ENCODE measurements around the gene GOLGA8N. TPM values are rescaled to one million over a fixed set of nuclear protein-coding genes. Genes with fewer than 3 reads are reported as not detected.
"Not testable (repeated sequence)": the region's sequence is repeated elsewhere in the genome, so short reads cannot be mapped to it uniquely, and the experiment has no call there.

Gene GOLGA8N
- 3.4 TPM for polyA plus RNA-seq (2013, experiment 1 of 2; ENCODE audit: insufficient read length)
- 5.0 TPM for polyA plus RNA-seq (2013, experiment 2 of 2; ENCODE audit: insufficient read length)

DNA sequence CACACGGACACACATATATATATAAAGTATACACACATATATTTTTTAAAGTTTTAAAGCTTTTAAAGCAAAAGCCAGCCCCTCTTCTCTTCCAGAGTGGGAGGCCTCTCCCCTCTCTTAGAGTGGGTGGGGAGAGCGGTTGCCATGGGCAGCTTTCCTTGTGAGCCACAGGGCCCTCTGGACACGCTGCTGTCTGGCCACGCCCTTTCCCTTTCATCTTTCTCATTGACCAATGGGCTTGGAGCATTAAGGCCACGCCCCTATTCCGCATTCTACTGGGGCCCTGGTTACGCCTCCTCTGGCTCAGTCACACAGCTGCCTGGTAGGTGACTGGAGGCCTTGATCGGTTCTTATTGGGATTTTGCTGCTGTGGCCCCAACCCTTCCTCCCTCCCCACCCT, at the start of gene GOLGA8N:
Gene GOLGA8N (plus strand): TSS at position 306 of the 400 bp plus-strand sequence.
- not testable (repeated sequence) for DNase-seq

DNA sequence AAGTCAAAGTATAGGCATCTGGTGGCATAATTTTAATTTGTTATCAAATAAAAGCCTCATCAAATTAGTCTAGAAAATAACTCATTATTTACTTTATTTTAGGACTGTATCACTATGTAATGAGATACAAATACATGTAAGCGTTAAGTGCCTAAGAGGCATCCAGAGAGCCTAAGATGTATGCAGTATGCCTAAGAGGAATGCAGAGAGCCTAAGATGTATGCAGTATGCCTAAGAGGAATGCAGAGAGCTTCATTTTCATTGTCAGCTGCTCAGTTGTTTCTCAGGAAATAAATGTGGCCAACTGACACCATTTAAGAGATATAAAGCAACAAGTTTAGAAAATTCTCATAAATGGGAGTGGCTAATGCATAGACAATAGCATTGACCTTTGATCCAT, 49.8 kb upstream of the GOLGA8N start:
- not testable (repeated sequence) for DNase-seq

DNA sequence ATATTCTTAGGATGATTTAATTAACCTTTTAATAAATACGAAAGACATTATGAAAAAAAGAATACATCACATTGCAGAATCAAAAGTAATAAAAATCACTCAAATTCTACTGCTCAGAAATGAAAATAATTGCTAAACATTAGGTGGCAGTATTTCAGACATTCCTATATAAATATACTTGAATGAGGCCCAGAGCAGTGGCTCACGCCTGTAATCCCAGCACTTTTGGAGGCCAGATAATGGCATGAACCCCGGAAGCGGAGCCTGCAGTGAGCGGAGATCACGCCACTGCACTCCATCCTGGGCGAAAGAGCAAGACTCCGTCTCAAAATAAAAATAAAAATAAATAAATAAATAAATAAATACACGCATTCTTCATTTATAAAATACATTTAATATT, 48.1 kb upstream of the GOLGA8N start:
- not testable (repeated sequence) for DNase-seq

DNA sequence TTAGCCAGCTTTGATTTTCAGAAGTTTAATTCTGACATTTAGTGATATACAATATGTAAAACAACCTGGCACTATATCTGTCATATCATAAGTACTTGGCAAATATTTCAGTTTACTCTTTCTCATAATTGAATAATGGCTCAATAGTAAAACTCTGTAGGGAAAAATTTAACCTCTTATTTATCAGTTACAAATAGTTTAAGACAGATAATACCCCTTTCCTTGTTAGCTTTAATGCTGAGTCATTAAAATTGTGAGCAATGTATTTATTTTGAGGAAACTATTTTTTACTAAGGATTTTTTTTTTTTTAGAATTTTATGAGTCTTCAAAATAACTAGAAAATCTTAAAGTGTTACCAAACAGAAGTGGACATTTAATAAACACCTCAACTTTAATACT, 38.7 kb upstream of the GOLGA8N start:
- DNase-seq, result peak; percentile 0

DNA sequence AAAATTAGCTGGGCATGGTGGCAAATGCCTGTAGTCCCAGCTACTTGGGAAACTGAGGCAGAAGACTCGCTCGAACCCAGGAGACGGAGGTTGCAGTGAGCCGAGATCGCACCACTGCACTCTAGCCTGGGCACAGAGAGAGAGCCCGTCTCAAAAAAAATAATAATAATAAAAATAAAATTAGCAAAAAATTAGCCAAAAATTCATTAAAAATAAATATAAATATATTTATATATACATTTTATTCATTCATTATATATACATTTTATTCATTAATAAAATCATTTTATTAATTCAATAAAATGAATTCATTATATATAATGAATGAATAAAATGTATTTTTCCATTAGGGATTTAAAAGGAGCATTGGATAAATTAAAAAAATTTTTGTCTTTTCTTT, 31.1 kb upstream of the GOLGA8N start:
- not testable (repeated sequence) for DNase-seq

DNA sequence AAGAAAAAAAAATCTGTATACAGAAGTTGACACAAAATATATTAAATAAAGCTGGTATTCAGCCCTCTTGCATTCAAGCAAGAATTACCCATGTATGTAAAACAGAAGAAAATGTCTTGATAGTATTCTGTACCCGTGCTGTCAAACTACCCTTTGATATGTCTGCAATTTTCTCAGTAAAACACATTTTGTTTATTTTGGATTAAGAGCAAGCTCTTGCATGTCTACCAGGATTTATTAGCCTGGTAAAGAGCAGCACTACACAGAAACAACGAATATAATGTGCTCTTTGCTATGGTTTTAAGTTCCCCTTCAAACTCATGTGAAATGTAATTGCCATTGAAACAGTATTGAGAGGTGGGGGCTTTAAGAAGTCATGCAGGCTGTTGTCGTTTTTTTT, 24.3 kb upstream of the GOLGA8N start:
- not testable (repeated sequence) for DNase-seq

DNA sequence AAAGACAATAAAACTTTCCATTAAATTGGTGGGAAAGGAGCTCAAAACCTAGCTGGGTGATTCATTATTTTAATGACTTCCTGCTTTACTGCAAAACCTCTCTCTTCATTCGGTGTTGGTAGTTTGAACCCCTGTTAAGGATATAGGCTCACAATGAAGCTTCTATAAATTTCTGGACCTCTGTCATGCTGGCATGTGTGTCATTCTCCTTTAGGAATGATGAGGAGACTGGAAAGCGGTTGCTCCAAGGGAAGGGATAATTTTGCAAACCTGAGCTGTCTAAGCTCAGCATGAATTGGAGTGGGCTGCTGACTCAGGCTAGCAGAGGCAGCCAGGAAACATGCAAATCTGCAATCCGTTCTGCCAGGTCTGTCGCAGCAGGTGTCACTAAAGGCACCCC, 14.8 kb upstream of the GOLGA8N start:
- not testable (repeated sequence) for DNase-seq

DNA sequence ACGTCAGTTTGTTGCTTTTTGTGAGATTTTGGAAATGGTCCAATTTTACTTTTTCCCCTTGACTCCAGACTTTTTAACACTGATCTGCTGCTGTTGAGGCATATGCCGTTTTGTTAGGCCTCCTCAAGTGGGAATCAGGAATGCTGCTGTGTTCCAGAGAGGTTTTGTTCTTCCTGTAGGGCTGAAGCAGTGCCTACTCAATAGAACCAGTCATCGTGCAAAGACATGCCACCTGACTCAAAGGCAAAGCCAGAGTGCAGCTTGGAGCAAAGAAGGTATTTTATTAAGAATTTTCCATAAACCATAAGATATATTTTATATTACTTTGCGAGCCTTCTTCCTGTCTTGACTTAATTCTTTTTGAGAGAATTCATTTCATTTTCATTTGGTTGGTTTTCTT, 7.4 kb upstream of the GOLGA8N start:
- DNase-seq, result not testable (repeated sequence)

DNA sequence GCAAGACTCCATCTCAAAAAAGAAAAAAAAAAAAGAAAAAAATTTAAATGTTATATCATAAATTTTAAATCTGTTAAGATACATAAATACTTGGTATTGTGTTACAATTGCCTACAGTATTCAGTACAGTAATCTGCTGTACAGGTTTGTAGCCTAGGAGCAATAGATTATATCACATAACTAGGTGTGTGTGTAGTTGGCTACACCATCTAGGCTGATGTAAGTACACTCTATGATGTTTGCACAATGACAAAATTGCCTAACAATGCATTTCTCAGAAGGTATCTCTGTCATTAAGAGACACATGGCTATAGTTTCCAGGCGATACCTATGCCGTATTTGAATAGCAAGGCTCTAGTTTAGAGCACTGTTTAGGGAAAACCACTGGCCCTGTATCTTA, 16.3 kb downstream of the GOLGA8N start:
- not testable (repeated sequence) for DNase-seq

DNA sequence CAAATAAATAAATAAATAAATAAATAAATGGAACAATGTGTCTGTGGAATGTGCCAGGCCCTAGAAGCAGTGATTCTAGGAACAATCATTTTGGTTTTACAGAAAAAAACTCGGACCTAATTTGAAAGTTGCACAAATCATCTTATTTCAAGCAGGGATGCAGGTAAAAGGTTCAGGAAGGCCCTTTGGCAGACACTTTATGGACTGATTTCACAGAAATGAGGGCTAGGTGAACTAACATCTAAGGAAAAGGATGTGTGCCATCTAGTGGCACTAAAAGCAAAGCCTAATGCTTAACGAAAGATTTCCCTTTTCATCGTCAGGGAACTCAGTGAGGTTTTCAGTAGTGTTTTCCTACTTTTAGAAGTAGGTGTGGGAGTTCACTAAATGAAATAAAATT, 17.5 kb downstream of the GOLGA8N start:
- peak; percentile 44 for DNase-seq

DNA sequence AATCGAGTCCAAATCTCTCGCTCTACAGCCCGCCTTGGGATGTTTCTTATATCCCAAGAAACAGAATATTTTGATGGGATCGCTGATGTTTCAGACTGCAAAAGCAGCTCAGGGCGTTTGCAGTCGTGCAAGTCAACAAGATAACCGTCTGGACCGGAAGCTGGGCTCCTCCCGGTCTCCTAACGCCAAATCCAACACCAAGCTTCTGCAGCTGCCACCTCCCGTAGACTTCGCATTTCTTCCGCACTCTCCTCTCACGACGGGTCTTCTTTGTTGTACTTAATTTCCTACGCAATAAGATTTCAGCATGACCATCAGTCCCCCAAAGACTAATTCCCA, 21.4 kb downstream of the GOLGA8N start:
- not testable (repeated sequence) for DNase-seq

DNA sequence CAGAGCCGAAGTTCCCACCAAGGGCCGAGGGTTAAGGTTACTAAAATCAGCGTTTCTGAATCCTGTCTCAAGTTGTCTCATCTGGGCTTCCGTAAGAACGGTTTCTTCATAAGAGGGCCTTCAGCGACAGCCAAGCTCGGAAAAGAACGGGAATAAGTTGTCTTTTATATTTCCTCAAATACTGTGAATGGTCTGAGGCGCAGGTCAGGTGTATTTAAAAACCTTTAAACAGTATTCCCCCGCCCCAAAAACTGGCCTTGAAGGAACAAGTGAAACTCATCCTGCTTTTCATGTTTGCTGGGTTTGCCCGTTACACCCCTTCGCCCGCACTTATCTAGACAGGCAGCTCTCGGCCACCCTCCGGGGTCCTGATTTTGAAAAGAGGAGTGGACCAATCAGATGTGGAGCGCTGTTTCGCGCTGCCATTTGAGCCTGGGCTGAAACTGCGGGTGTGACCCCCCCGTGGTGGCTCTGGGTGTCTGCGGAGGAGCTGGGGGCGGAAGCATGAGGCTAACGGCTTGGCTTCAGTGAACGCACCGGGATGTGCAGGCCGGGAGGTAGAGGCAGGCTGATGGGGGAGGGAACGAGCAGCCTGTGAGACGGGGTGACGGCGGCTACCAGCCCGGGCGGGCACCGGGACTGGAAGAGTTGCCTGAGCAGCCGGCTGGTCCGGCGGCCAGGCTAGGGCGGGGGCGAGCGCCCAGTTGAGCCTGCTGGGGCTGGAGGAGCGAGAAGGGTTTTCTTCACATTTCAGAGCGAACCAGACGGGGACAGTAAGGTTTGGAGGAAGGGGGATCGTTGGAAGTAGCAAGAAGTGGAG, 22.0 kb downstream of the GOLGA8N start, which contains the start of gene ARHGAP11A:
Gene ARHGAP11A (plus strand): TSS at position 454 of the 820 bp plus-strand sequence. CDS start 708 bp downstream, outside the sequence.
- peak; percentile 91 for DNase-seq

DNA sequence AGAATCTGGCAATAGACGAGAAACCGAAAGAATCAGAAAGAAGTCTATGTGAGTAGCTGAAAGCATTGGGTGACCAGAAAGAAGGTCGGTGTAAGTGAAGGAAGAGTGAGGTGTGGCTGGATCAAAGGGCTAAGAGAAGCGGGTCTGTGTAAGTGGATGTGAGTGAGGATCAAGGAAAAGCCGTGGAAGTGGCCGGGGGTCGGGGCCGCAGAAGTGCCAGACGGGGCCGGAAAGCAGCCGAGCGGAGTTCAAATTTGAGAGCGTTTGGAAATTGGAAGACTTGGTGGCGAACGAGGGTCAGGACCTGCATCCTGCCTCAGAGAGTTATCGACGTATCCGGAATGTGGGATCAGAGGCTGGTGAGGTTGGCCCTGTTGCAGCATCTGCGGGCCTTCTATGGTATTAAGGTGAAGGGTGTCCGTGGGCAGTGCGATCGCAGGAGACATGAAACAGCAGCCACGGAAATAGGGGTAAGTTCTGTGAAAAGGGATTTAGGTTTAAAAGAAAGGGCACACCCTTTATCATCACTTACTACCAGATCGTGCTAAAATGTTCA, 22.7 kb downstream of the GOLGA8N start:
- DNase-seq, result not testable (repeated sequence)

DNA sequence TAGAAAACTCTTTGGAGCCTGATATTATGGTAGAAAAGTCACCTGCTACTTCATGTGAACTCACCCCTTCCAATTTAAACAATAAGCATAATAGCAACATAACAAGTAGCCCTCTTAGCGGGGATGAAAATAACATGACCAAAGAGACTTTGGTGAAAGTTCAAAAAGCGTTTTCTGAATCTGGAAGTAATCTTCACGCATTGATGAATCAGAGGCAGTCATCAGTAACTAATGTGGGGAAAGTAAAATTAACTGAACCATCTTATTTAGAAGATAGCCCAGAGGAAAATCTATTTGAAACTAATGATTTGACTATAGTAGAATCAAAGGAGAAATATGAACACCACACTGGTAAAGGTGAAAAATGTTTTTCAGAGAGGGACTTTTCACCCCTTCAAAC, 43.2 kb downstream of the GOLGA8N start:
- no peak for DNase-seq

DNA sequence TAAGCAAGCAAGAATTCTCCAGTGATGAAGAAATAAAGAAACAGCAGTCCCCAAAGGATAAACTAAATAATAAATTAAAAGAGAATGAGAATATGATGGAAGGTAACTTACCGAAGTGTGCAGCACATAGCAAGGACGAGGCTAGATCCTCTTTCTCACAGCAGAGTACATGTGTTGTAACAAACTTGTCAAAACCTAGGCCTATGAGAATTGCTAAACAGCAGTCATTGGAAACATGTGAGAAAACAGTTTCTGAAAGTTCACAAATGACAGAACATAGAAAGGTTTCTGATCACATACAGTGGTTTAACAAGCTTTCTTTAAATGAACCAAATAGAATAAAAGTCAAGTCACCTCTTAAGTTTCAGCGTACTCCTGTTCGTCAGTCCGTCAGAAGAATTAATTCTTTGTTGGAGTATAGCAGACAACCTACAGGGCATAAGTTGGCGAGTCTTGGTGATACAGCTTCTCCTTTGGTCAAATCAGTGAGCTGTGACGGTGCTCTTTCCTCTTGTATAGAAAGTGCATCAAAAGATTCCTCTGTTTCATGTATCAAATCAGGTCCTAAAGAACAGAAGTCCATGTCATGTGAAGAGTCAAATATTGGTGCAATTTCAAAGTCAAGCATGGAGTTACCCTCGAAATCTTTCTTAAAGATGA, 43.8 kb downstream of the GOLGA8N start:
- no peak for DNase-seq

DNA sequence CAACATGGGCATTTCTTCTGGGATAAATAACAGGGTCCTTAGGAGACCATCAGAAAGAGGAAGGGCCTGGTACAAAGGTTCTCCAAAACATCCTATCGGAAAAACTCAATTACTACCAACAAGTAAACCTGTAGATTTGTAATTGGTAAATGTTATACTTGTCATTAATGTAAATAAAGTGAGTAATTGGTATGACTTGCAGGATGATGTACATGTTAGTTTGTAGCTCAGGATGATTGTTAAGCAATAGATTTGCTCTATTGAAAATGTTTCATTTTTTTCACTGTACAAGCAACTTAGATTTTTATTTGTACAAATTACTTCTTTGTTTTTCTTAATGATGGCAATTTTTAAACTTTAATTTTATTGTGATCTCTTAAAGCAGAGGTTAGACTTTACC, 44.4 kb downstream of the GOLGA8N start:
- DNase-seq, result no peak

DNA sequence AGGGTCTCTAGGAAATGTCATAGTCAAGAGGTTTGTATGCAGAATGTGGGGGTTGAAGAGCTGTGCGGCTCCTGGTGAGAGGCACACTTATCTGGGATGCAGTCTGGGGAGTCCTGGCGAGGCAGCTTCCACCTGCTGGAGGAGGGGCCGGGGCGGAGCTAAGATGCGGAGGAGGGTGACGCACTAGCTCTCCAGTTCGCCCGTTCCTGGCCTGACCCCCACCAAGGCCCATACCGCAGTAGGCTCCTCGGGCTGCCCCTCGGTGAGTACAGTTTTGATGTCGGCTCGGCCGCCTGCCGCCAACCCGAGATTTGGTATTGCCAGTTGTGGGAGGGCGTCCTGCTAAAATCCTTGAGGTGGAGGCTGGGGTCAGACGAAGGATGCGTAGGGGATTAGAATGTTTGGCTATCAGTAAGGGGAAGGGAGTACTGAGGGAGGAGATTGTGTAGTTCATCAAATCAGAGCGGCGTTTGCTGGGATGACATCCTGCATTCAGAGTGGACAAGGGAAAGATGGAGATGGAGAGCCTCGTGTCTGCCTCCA, 48.3 kb downstream of the GOLGA8N start, which contains the start of gene SCG5:
Gene SCG5 (plus strand): TSS at position 194 of the 543 bp plus-strand sequence. CDS start 1,883 bp downstream, outside the sequence.
- no peak for DNase-seq

DNA sequence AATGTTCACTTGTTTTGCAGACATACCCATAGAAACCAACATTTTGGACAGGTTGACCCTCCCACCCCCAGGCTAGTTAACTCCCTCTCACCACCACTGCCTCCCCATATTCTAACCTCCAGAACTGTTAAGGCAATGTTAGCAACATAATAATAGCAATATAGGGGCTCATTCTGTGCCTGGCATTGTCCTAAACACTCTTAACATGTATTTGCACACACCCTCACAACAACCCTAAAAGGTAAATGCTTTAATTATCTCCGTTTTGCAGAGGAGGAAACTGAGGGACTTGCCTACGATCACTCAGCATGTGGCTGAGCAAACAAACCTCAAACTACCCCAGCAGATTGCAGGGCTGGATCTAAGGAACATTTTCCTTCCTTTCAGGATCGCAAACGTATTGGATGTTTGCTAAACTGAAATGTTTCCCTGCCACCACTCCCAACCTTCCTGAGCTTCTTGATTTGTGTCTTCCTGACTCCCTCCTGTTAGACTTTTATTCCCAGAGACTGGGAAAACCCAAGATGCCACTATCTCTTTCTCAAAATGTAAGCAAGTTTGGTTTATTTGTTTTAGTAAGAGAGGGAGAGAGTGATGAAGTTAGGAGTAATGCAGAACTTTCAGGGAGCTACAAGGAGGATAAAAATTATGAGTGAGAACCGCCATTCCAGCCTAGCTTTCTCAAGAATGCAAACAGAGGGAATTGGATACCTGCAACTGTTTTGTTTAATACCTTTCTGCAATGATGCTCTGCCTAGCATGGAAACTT, 49.6 kb downstream of the GOLGA8N start:
- DNase-seq, result no peak

DNA sequence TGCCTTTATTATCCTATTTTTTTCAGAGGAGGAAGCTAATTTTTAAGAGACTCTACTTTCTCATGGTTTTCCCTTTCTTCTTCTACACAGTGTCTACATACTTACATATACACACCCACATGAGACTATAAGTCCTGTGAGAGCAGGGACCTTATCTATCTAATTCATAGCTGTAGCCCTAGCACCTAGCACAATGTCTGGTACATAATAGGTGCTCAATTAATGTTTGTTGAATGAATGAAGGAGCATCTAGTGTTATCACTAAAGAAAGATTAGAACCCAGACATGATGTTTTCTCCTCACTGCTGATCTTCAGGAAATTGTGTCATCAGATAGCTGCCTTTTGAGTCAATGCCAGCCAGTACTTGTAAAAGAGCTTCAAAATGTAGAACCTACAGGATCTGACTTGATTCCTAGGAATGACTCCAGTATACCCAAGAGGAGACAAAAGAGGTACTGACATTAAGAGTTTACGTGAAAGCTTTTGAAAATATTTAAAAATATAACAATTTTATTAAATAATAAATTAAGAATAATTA, 50.7 kb downstream of the GOLGA8N start:
- peak; percentile 53 for DNase-seq

DNA sequence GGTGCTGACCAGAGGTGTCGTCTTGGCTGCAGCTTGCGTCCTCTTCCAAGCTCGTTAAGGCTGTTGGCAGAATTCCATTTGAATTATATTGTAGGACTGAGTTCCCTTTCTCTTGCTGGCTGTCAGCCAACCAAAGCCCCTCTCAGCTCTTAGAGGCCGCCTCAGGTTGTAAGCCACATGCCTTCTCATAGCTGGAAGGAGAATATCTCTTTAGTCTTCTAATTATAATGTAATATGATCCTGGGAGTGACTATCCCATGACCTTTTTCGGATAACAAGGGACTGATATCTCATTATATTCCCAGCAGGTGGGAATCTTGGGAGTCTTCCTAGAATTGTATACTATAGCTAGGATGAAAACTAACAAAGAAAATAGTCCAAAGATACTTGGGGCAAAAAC, 53.0 kb downstream of the GOLGA8N start:
- DNase-seq, result no peak

DNA sequence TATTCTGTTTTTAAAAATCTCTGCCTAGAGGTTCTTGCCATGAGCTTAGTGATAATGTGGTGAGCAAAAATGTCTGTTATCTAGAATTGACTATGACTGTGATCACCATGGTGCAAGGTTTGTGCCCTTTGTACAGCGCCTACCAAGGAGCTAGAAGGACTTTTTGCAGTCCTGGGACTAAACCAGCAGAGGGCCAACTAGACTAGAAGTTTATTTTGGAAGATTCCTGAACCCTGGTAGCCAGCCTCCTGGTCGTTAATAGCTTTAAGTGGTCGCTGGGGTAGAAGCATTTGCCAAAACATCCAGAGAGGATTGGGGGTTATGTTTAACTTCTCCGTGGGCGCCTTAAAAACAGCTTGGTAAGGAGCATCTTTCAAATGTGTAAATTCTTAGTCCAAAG, 56.1 kb downstream of the GOLGA8N start:
- peak; percentile 53 for DNase-seq

Measured in fibroblast of skin of back (primary cell).